ENCODE data around the gene SLC25A21.

The SLC25A21 gene

DNA sequence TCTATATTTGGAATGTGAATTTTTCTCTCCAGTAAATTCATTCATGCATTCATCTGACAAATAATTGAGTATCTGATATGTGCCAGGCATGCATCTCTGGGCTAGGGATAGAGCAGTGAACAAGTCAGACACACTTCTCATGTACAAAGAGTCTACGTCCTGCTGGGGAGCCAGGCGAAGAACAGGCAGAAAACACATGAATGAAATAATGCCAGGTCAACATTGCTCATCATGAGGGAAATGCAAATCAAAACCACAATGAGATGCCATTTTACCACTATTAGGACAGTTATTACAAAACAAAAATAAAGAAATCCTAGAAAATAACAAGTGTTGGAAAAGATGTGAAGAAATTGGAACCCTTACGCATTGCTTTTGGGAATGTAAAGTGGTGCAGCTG is 420.5 kb downstream of the SLC25A21 start:
- H3K4me3 ChIP-seq (replicated peaks; ENCODE audit: low read depth, low read length) = no peak overlapping the region
- DNase-seq (ENCODE audit: extremely low read depth, low read depth) = no peak
- TF ChIP-seq, protein P1, sequence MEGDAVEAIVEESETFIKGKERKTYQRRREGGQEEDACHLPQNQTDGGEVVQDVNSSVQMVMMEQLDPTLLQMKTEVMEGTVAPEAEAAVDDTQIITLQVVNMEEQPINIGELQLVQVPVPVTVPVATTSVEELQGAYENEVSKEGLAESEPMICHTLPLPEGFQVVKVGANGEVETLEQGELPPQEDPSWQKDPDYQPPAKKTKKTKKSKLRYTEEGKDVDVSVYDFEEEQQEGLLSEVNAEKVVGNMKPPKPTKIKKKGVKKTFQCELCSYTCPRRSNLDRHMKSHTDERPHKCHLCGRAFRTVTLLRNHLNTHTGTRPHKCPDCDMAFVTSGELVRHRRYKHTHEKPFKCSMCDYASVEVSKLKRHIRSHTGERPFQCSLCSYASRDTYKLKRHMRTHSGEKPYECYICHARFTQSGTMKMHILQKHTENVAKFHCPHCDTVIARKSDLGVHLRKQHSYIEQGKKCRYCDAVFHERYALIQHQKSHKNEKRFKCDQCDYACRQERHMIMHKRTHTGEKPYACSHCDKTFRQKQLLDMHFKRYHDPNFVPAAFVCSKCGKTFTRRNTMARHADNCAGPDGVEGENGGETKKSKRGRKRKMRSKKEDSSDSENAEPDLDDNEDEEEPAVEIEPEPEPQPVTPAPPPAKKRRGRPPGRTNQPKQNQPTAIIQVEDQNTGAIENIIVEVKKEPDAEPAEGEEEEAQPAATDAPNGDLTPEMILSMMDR (IDR thresholded peaks at IDR 0.05; ENCODE audit: low read depth, low read length, missing control alignments) = no peak

DNA sequence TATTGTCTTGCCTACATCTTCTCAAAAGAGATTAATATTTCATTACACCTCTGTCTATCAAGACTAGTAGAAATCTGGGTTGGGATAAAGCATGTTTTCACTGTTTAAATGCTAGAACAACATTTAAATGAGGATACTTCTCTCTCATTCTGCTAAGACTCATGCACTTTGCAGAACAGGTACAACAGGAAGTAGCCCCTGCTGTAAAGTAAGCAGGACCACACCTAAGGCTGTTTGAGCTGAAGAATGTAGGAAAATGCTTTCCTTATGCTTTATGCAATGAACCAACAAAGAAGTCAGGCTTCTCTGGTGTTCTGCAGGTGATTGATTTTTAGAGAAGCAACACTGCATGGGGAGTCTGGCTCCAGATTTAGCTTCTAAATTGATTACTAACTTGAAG is 421.3 kb downstream of the SLC25A21 start:
- DNase-seq (ENCODE audit: extremely low read depth, low read depth) = no peak
- no peak overlapping the region for H3K4me3 ChIP-seq (replicated peaks; ENCODE audit: low read depth, low read length)
- TF ChIP-seq, protein P1 (IDR thresholded peaks at IDR 0.05; ENCODE audit: low read depth, low read length, missing control alignments) = no peak

DNA sequence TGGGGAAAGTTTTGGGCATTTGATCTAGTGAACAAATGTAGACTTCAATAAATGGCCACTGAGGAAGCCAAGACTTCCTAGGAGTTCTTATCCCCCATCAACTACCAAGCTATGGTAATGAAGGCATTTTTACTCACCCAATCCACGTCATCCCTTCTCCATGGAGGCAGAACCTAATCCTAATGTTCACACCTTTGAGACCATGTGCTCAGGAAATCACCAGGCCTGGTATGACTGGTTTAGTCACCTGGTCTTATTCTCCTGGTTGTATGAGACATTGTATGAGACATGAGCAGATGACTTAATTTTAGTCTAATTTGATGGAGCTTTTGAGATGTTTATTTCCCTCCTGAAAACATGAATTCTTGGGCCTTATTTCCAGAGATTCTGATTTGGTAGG is 422.2 kb downstream of the SLC25A21 start:
- TF ChIP-seq, protein P1 (IDR thresholded peaks at IDR 0.05; ENCODE audit: low read depth, low read length, missing control alignments) = no peak
- DNase-seq (ENCODE audit: extremely low read depth, low read depth) = no peak

DNA sequence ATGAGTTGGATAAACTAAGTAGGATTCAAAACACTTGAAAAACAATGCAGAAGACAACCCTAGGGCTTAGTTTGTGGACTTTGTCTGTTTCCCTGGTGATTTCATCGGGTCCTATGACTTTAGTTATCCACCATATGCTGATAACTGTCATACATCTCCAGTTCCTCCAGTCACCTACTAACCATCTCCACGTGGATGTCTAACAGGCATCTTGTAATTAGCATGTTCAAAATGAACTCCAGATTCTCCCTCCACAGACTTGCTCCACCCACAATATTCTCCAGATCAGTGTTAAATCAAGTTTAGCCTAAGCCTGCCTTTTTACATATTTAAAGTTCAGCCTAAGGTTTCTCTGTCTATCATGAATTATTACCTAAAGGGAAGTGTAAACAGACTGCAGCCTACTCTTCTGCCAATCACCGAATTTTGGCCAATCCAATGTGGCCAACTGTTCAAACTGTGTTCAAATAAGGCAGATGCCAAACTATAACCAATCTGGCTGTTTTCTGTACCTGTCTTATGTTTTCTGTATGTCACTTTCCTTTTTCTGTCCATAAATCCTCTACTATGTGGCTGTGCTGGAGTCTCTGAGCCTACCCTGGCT is 423.7 kb downstream of the SLC25A21 start:
- DNase-seq (ENCODE audit: extremely low read depth, low read depth) = no peak
- TF ChIP-seq, protein P1 (IDR thresholded peaks at IDR 0.05; ENCODE audit: low read depth, low read length, missing control alignments) = no peak
- no peak overlapping the region for H3K4me3 ChIP-seq (replicated peaks; ENCODE audit: low read depth, low read length)

More for the DNA sequence above, 422.2 kb downstream of the SLC25A21 start:
- H3K4me3 ChIP-seq (replicated peaks; ENCODE audit: low read depth, low read length) = no peak overlapping the region

DNA sequence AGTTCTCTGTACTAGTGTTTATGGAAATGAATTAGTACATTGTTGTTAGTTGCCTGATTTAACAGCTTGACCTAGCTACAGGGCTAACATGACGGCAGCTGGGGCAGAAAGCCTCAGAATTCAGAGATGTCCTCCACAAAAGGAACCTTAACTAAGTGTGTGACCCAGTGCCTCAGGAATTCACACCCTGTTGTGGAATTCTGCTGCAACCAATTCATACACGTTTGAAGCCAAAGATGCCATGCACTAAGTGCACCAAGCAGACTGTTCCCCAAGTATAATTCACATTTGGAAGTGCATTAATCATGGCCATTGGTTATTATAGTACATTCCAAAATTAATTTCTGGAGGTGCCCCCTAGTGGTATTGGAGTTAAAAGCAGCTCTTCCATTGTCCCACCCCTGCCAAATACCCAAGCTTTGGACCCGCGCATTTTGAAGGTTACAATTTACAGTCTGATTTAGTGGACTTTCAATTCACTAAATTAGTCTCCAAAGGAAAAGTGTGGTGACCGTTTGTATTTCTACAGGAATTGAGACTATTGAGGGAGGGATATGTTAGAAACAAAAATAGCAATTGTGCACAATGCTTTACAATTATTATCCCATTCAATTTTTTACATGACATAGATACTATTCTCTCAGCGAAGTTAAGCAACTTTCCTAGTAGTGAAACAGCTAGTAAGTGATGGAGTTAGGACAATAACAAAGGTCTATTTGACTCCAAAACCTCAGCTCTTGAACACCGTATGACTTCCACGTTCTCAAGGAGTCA is 424.8 kb downstream of the SLC25A21 start:
- no peak for DNase-seq (ENCODE audit: extremely low read depth, low read depth)
- TF ChIP-seq, protein P1 (IDR thresholded peaks at IDR 0.05; ENCODE audit: low read depth, low read length, missing control alignments) = peak; percentile 59
- H3K4me3 ChIP-seq (replicated peaks; ENCODE audit: low read depth, low read length) = no peak overlapping the region

DNA sequence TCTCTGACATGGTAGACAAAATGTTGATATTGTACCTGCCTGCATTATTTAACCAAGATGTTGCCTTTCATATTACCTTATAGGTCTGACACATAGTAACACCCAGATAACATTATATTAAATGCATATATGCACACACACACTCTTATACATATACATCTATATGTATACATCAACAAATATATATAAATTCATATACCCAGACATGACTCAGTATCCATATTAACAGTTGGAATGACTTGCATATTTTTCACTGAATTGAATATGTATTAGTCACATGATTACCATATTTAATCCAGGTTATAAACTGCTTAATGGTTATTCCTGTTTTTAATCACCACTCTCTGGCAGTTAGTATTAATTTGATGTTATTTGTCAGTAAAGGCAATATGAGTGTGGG is 425.5 kb downstream of the SLC25A21 start:
- TF ChIP-seq, protein P1 (IDR thresholded peaks at IDR 0.05; ENCODE audit: low read depth, low read length, missing control alignments) = no peak
- no peak for DNase-seq (ENCODE audit: extremely low read depth, low read depth)
- no peak overlapping the region for H3K4me3 ChIP-seq (replicated peaks; ENCODE audit: low read depth, low read length)

All from HFF-Myc (cell line).